Stomach (tissue), 9 donors: ENCODE results near the gene PELI2. TPM values are rescaled to one million over a fixed set of nuclear protein-coding genes. Genes with fewer than 3 reads are reported as not detected.

Experiments
- DNase-seq, 2 donors: peaks; one replicate each; pipeline versions ENCODE4 v3.0.0 to v3.0.0-alpha.2; 2013 to 2019
- H3K27ac ChIP-seq, 5 donors: fragments of 200-600 bp in 4 of 5; sonication (generic) in 4 of 5; one replicate each; pipeline ENCODE4 v1.5.1; 2013 to 2019; ENCODE audit warnings: mild to moderate bottlenecking in 1 of 5, moderate library complexity in 1 of 5
- H3K27me3 ChIP-seq, 3 donors: fragments of 200-600 bp; sonication (generic); one replicate each; pipeline ENCODE4 v1.5.1; 2017 to 2019; ENCODE audit warnings: mixed run types in 1 of 3
- H3K36me3 ChIP-seq, 4 donors: fragments of 200-600 bp; sonication (generic); 1 replicate in 3 of 4; 2 replicates in 1 of 4; pipeline ENCODE4 v1.5.1; 2016 to 2019
- H3K4me1 ChIP-seq, 4 donors: fragments of 200-600 bp; sonication (generic); one replicate each; pipeline ENCODE4 v1.5.1; 2016 to 2019
- H3K4me3 ChIP-seq, 4 donors: fragments of 200-600 bp; sonication (generic) in 3 of 4; one replicate each; pipeline ENCODE4 v1.5.1; 2016 to 2019; ENCODE audit warnings: mild to moderate bottlenecking in 1 of 4
- H3K9me3 ChIP-seq, 4 donors: fragments of 200-600 bp; sonication (generic); one replicate each; pipeline ENCODE4 v1.5.1; 2016 to 2019
- CTCF ChIP-seq, 7 experiments: fragments of 450-650 bp in 4 of 7; fragments of 200-600 bp in 3 of 7; sonication (generic) in 3 of 7; IDR thresholded peaks; one replicate each; pipeline ENCODE4 v1.5.1; 2016 to 2019; ENCODE audit warnings: antibody characterized with exemption in 7 of 7, control low read depth in 2 of 7, mild to moderate bottlenecking in 1 of 7
- EP300 ChIP-seq: sonication (generic); formaldehyde crosslinking; IDR thresholded peaks from one replicate; pipeline ENCODE4 v1.6.1; 2017; ENCODE audit warnings: antibody characterized with exemption
- POLR2A ChIP-seq, 4 donors: fragments of 450-650 bp; IDR thresholded peaks; one replicate each; pipeline ENCODE4 v1.6.1; 2016; ENCODE audit warnings: antibody characterized with exemption in 4 of 4, control low read depth in 2 of 4, mild to moderate bottlenecking in 1 of 4, moderate library complexity in 1 of 4
- POLR2AphosphoS5 ChIP-seq, 3 donors: sonication (generic); formaldehyde crosslinking; IDR thresholded peaks; one replicate each; pipeline ENCODE4 v1.6.1; 2016; ENCODE audit warnings: antibody characterized with exemption in 3 of 3
- WGBS, 5 donors: extraction: QIAGEN DNeasy Blood & Tissue Kit in 3 of 5; methylation state at CpG; one replicate each; pipeline versions ENCODE4 v1.1.5 to v1.1.7; 2013 to 2018; 5-methylcytosine and 5-hydroxymethylcytosine counted together
- intact Hi-C: fragments of 100-400 bp; cut with DNase I; formaldehyde crosslinking; loops from one replicate; pipeline ENCODE4 v1.15.1; 2023; ENCODE audit warnings: low total_unique reads
- polyA plus RNA-seq, 3 donors: library from polyadenylated mRNA; stranded (reverse); fragments of 200-250 nt; gene quantifications; one replicate each; pipeline ENCODE4 v1.2.3, GENCODE V29; 2013
- total RNA-seq, 5 donors: library from RNA; depleted of rRNA; stranded (reverse); fragments of >200 nt; gene quantifications; one replicate each; pipeline versions ENCODE4 v1.1.0 to v1.2.3, GENCODE V29; 2014 to 2016
- donor health status: healthy with polysubstance abuse.
- donor health status: Bipolar disorder and iron deficiency.
- donor health status: healthy.

Gene PELI2
- total and polyA plus RNA-seq, 8 donors: 3.0 to 48.3 (median 10.6) TPM

GRCh38 chr14:56145181-56145769 is 27.1 kb downstream of the PELI2 start:
- H3K4me1 ChIP-seq: peaks cover 21 to 58% (median 40%) of the 10 kb centered on the region in 4 donors
- no peaks in the 10 kb centered on the region for H3K9me3 ChIP-seq
- intact Hi-C loops: no loop called here
- H3K4me3 ChIP-seq: no peak overlapping the region
- no peak for DNase-seq
- TF ChIP-seq POLR2AphosphoS5 (IDR thresholded peaks at IDR 0.05) (no peak), POLR2A (IDR thresholded peaks at IDR 0.05) (no peak), EP300 (no peak), CTCF (IDR thresholded peaks at IDR 0.05) (no peak)
- H3K27me3 ChIP-seq: no peaks in the 10 kb centered on the region
- WGBS, 5 donors: 61 to 80% (median 68%) methylated on average over 5 of the region's 5 CpGs
- H3K27ac ChIP-seq: no peak overlapping the region
- no peaks in the 10 kb centered on the region for H3K36me3 ChIP-seq

- no peak for TF ChIP-seq POLR2AphosphoS5 (IDR thresholded peaks at IDR 0.05)
- no peak for TF ChIP-seq EP300
- no peak for TF ChIP-seq CTCF (IDR thresholded peaks at IDR 0.05)
- no peak for TF ChIP-seq POLR2A (IDR thresholded peaks at IDR 0.05)
- Histone ChIP-seq H3K27me3 (no peaks in the 10 kb centered on the region), H3K27ac (no peak overlapping the region), H3K36me3 (no peaks in the 10 kb centered on the region), H3K4me1 (peaks cover 21 to 62% (median 42%) of the 10 kb centered on the region in 4 donors), H3K9me3 (no peaks in the 10 kb centered on the region), H3K4me3 (no peak overlapping the region)
- DNase-seq: no peak
- 69 to 90% (median 81%) methylated on average over 3 of the region's 3 CpGs for WGBS, 5 donors
- intact Hi-C loops: no loop called here
Measured at GRCh38 chr14:56145965-56146364, 27.8 kb downstream of the PELI2 start.

- no peak for DNase-seq
- no peaks in the 10 kb centered on the region for H3K27me3 ChIP-seq
- intact Hi-C loops: no loop called here
- WGBS, 5 donors: 50 to 70% (median 58%) methylated on average over 1 of the region's 1 CpG
- no peaks in the 10 kb centered on the region for H3K36me3 ChIP-seq
- H3K9me3 ChIP-seq: no peaks in the 10 kb centered on the region
- H3K4me1 ChIP-seq: peaks cover 21 to 57% (median 39%) of the 10 kb centered on the region in 4 donors
- H3K4me3 ChIP-seq: no peak overlapping the region
- TF ChIP-seq CTCF (IDR thresholded peaks at IDR 0.05) (no peak), EP300 (no peak), POLR2A (IDR thresholded peaks at IDR 0.05) (no peak), POLR2AphosphoS5 (IDR thresholded peaks at IDR 0.05) (no peak)
- no peak overlapping the region for H3K27ac ChIP-seq
Measured at GRCh38 chr14:56147449-56147848, 29.2 kb downstream of the PELI2 start.

- intact Hi-C loops: no loop called here
- H3K4me1 ChIP-seq: peaks cover 21 to 57% (median 39%) of the 10 kb centered on the region in 4 donors
Measured at GRCh38 chr14:56147986-56148901, 30.0 kb downstream of the PELI2 start.

More at GRCh38 chr14:56147986-56148901, 30.0 kb downstream of the PELI2 start:
- TF ChIP-seq CTCF (IDR thresholded peaks at IDR 0.05) (no peak), POLR2A (IDR thresholded peaks at IDR 0.05) (no peak), POLR2AphosphoS5 (IDR thresholded peaks at IDR 0.05) (no peak), EP300 (no peak)
- H3K27me3 ChIP-seq: no peaks in the 10 kb centered on the region
- no peaks in the 10 kb centered on the region for H3K36me3 ChIP-seq
- DNase-seq: no peak
- peak overlapping the region in 1 of 5 donors; percentile 32 for H3K27ac ChIP-seq
- no peaks in the 10 kb centered on the region for H3K9me3 ChIP-seq
- WGBS, 5 donors: 45 to 64% (median 59%) methylated on average over 3 of the region's 3 CpGs
- H3K4me3 ChIP-seq: no peak overlapping the region
